Astrocyte of the spinal cord (primary cell): Measurements from ENCODE around the gene ACTR3.
"Not testable (repeated sequence)": the region's sequence is repeated elsewhere in the genome, so short reads cannot be mapped to it uniquely, and the experiment has no call there.

Experiments
- DNase-seq: peaks from one replicate; pipeline ENCODE4 v3.0.0; 2011; ENCODE audit warnings: low read depth, low spot score
- H3K4me3 ChIP-seq: 2 replicates; pipeline ENCODE4 v1.5.1; 2011; ENCODE audit warnings: low read depth, mild to moderate bottlenecking, low read length, moderate library complexity
- CTCF ChIP-seq: IDR thresholded peaks from 2 replicates; pipeline ENCODE4 v1.5.1; 2012; ENCODE audit warnings: low read depth, mild to moderate bottlenecking, low read length, inconsistent platforms
- in situ Hi-C: cut with HindIII; loops from 2 replicates; pipeline ENCODE4 v1.10.0; 2017; ENCODE audit warnings: low sequenced_read_pairs

ACTR3 gene

GRCh38 chr2:113925884-113926283, 36.0 kb downstream of the ACTR3 start:
- in situ Hi-C loops: no loop called here
- no peak overlapping the region for H3K4me3 ChIP-seq
- DNase-seq: no peak
- no peak for TF ChIP-seq CTCF

- no peak for DNase-seq
- TF ChIP-seq CTCF: no peak
- in situ Hi-C loops: no loop called here
- no peak overlapping the region for H3K4me3 ChIP-seq
Measured at GRCh38 chr2:113926314-113926713, 36.4 kb downstream of the ACTR3 start.

- TF ChIP-seq CTCF: no peak
- no peak overlapping the region for H3K4me3 ChIP-seq
- in situ Hi-C loops: no loop called here
- DNase-seq: no peak
Measured at GRCh38 chr2:113930448-113930847, 40.6 kb downstream of the ACTR3 start.

- no peak for DNase-seq
- TF ChIP-seq CTCF: no peak
- no peak overlapping the region for H3K4me3 ChIP-seq
- in situ Hi-C loops: no loop called here
Measured at GRCh38 chr2:113937501-113937900, 47.6 kb downstream of the ACTR3 start.

- H3K4me3 ChIP-seq: no peak overlapping the region
- no peak for DNase-seq
- in situ Hi-C loops: no loop called here
- no peak for TF ChIP-seq CTCF
Measured at GRCh38 chr2:113940891-113941290, 51.0 kb downstream of the ACTR3 start.

GRCh38 chr2:113945784-113946183, 55.9 kb downstream of the ACTR3 start:
- H3K4me3 ChIP-seq, in situ Hi-C loops, DNase-seq: not testable (repeated sequence)

GRCh38 chr2:113950906-113951305, 61.0 kb downstream of the ACTR3 start:
- DNase-seq, H3K4me3 ChIP-seq, in situ Hi-C loops: not testable (repeated sequence)

- TF ChIP-seq CTCF: no peak
Measured at GRCh38 chr2:113961000-113961399, 71.1 kb downstream of the ACTR3 start.

More at GRCh38 chr2:113961000-113961399, 71.1 kb downstream of the ACTR3 start:
- H3K4me3 ChIP-seq: no peak overlapping the region
- in situ Hi-C loops: no loop called here
- no peak for DNase-seq
